IMR-90 (cell line): ENCODE results near the gene LGI4. TPM values are rescaled to one million over a fixed set of nuclear protein-coding genes. Genes with fewer than 3 reads are reported as not detected.

Experiments used
- ATAC-seq: fragments of 200-7000 bp; cut with Tn5 transposase; 2 replicates; pipeline ENCODE4 v1.9.1; 2020; ENCODE audit warnings: low read depth, mild to moderate bottlenecking, moderate library complexity
- BruUV-seq: library from RNA; stranded (reverse); fragments of 400-500 nt; replicated peaks from 2 replicates; lab custom pipeline; 2021; lab: Mats Ljungman, UMichigan
- CTCF ChIA-PET: fragments of 300-600 bp; formaldehyde crosslinking; extraction: SDS; loops from one replicate; lab custom pipeline; 2021; ENCODE audit warnings: antibody characterized with exemption; lab: Yijun Ruan, JAX
- POLR2A ChIA-PET: fragments of 300-600 bp; sonication (Branson Sonifier 250); formaldehyde crosslinking; loops from one replicate; lab custom pipeline; 2022; ENCODE audit warnings: antibody characterized with exemption; ENCODE audit not compliant: unreplicated experiment; lab: Charles Lee
- DNase-seq: peaks from one replicate; pipeline ENCODE4 v3.0.0; 2013
- H2AFZ ChIP-seq: replicated peaks from 2 replicates; pipeline ENCODE3; 2013; ENCODE audit warnings: low read length, mild to moderate bottlenecking; ENCODE audit not compliant: poor library complexity
- H2AK5ac ChIP-seq: 2 replicates; pipeline ENCODE4 v1.6.1; 2013; ENCODE audit warnings: low read depth, low read length, inconsistent platforms
- H2AK9ac ChIP-seq: replicated peaks from 2 replicates; pipeline ENCODE3; 2013; ENCODE audit warnings: mild to moderate bottlenecking, low read depth, low read length, moderate library complexity; ENCODE audit not compliant: poor library complexity
- H2BK120ac ChIP-seq: 2 replicates; pipeline ENCODE4 v1.6.1; 2013; ENCODE audit warnings: low read depth, low read length, inconsistent platforms
- H2BK15ac ChIP-seq: 3 replicates; pipeline ENCODE4 v1.6.1; 2013; ENCODE audit warnings: low read depth, low read length, inconsistent platforms
- H2BK20ac ChIP-seq: 2 replicates; pipeline ENCODE4 v1.6.1; 2013; ENCODE audit warnings: low read depth, mild to moderate bottlenecking, inconsistent platforms, low read length, moderate library complexity
- H2BK5ac ChIP-seq: 2 replicates; pipeline ENCODE4 v1.6.1; 2013; ENCODE audit warnings: mild to moderate bottlenecking, low read depth, low read length, inconsistent platforms; ENCODE audit not compliant: poor library complexity, severe bottlenecking
- H3K14ac ChIP-seq: replicated peaks from 2 replicates; pipeline ENCODE4 v1.6.1; 2013; ENCODE audit warnings: low read depth, low read length, inconsistent platforms
- H3K18ac ChIP-seq: 2 replicates; pipeline ENCODE4 v1.6.1; 2013; ENCODE audit warnings: low read depth, low read length, control low read depth
- H3K23ac ChIP-seq: 2 replicates; pipeline ENCODE4 v1.6.1; 2013; ENCODE audit warnings: low read depth, low read length, inconsistent platforms
- H3K27ac ChIP-seq: 2 replicates; pipeline ENCODE4 v1.5.1; 2013; ENCODE audit warnings: mild to moderate bottlenecking, control low read depth, low read length; ENCODE audit not compliant: insufficient read depth
- H3K27me3 ChIP-seq: 2 replicates; pipeline ENCODE4 v1.6.1; 2013; ENCODE audit warnings: low read length; ENCODE audit not compliant: control insufficient read depth, insufficient read depth
- H3K36me3 ChIP-seq: 2 replicates; pipeline ENCODE4 v1.6.1; 2013; ENCODE audit warnings: low read length, mixed read lengths; ENCODE audit not compliant: control insufficient read depth, insufficient read depth
- H3K4ac ChIP-seq: 2 replicates; pipeline ENCODE4 v1.6.1; 2013; ENCODE audit warnings: low read depth, low read length, inconsistent platforms
- H3K4me1 ChIP-seq: 2 replicates; pipeline ENCODE4 v1.6.1; 2013; ENCODE audit warnings: low read length, mixed read lengths; ENCODE audit not compliant: control insufficient read depth, insufficient read depth
- H3K4me2 ChIP-seq: 2 replicates; pipeline ENCODE4 v1.6.1; 2013; ENCODE audit warnings: low read depth, mild to moderate bottlenecking, control low read depth, low read length, moderate library complexity
- H3K4me3 ChIP-seq: 2 replicates; pipeline ENCODE4 v1.5.1; 2013; ENCODE audit warnings: low read depth, mild to moderate bottlenecking, control low read depth, low read length, moderate library complexity; ENCODE audit not compliant: insufficient read depth
- H3K56ac ChIP-seq: 2 replicates; pipeline ENCODE4 v1.6.1; 2013; ENCODE audit warnings: low read length, inconsistent platforms; ENCODE audit not compliant: insufficient read depth; ENCODE audit errors: extremely low read depth
- H3K79me1 ChIP-seq, 2 experiments: 2 replicates each; pipeline ENCODE4 v1.6.1; 2013; ENCODE audit warnings: low read length in 2 of 2, inconsistent platforms in 1 of 2, low read depth in 1 of 2
- H3K9ac ChIP-seq: 2 replicates; pipeline ENCODE4 v1.6.1; 2013; ENCODE audit warnings: low read depth, low read length, control low read depth
- H3K9me1 ChIP-seq: 2 replicates; pipeline ENCODE4 v1.6.1; 2013; ENCODE audit warnings: low read length, inconsistent platforms; ENCODE audit not compliant: insufficient read depth
- H3K9me3 ChIP-seq: 2 replicates; pipeline ENCODE4 v1.6.1; 2013; ENCODE audit warnings: low read length; ENCODE audit not compliant: control insufficient read depth, insufficient read depth
- H4K20me1 ChIP-seq: 2 replicates; pipeline ENCODE4 v1.6.1; 2013; ENCODE audit warnings: low read length, inconsistent platforms; ENCODE audit not compliant: insufficient read depth
- H4K5ac ChIP-seq: 2 replicates; pipeline ENCODE4 v1.6.1; 2013; ENCODE audit warnings: mild to moderate bottlenecking, low read depth, low read length, control low read depth
- H4K8ac ChIP-seq, 2 experiments: 2 replicates each; pipeline ENCODE4 v1.6.1; 2013; ENCODE audit warnings: low read depth in 2 of 2, low read length in 2 of 2, control low read depth in 1 of 2, inconsistent platforms in 1 of 2
- H4K91ac ChIP-seq: 2 replicates; pipeline ENCODE4 v1.6.1; 2013; ENCODE audit warnings: low read depth, low read length, inconsistent platforms; ENCODE audit not compliant: insufficient read depth
- BHLHE40 ChIP-seq: fragments of 150-350 bp; IDR thresholded peaks from 2 replicates; pipeline ENCODE4 v1.6.1; 2016; ENCODE audit warnings: mild to moderate bottlenecking, low read depth, low read length
- CEBPB ChIP-seq: IDR thresholded peaks from 2 replicates; pipeline ENCODE4 v1.6.1; 2012; ENCODE audit warnings: low read depth, low read length, improper control_type of control experiment
- CHD1 ChIP-seq: IDR thresholded peaks from 2 replicates; pipeline ENCODE4 v1.6.1; 2012; ENCODE audit warnings: low read depth, low read length, improper control_type of control experiment
- CTCF ChIP-seq: conservative IDR thresholded peaks from 2 replicates; pipeline ENCODE4 v1.5.1; 2012; ENCODE audit warnings: mild to moderate bottlenecking, low read depth, low read length, improper control_type of control experiment
- ELK1 ChIP-seq: fragments of 150-350 bp; IDR thresholded peaks from 2 replicates; pipeline ENCODE4 v1.6.1; 2016; ENCODE audit warnings: low read depth, mild to moderate bottlenecking, low read length, moderate library complexity, borderline replicate concordance
- FOS ChIP-seq: fragments of 150-350 bp; IDR thresholded peaks from 2 replicates; pipeline ENCODE4 v1.6.1; 2016; ENCODE audit warnings: low read depth, low read length
- MAFK ChIP-seq: IDR thresholded peaks from 2 replicates; pipeline ENCODE4 v1.6.1; 2012; ENCODE audit warnings: low read depth, low read length, improper control_type of control experiment
- MAZ ChIP-seq: IDR thresholded peaks from 2 replicates; pipeline ENCODE4 v1.6.1; 2012; ENCODE audit warnings: low read depth, mild to moderate bottlenecking, low read length, improper control_type of control experiment, moderate library complexity, borderline replicate concordance
- MXI1 ChIP-seq: IDR thresholded peaks from 2 replicates; pipeline ENCODE4 v1.6.1; 2012; ENCODE audit warnings: low read depth, mild to moderate bottlenecking, low read length, moderate library complexity, borderline replicate concordance
- NFE2L2 ChIP-seq: fragments of 150-350 bp; IDR thresholded peaks from 2 replicates; pipeline ENCODE4 v1.6.1; 2016; ENCODE audit warnings: low read depth, mild to moderate bottlenecking, low read length
- POLR2A ChIP-seq: IDR thresholded peaks from 2 replicates; pipeline ENCODE4 v1.6.1; 2012; ENCODE audit warnings: mild to moderate bottlenecking, low read depth, low read length
- RAD21 ChIP-seq: IDR thresholded peaks from 2 replicates; pipeline ENCODE4 v1.6.1; 2012; ENCODE audit warnings: low read length, improper control_type of control experiment
- RCOR1 ChIP-seq: IDR thresholded peaks from 2 replicates; pipeline ENCODE4 v1.6.1; 2012; ENCODE audit warnings: mild to moderate bottlenecking, low read length, improper control_type of control experiment; ENCODE audit not compliant: insufficient replicate concordance
- SMC3 ChIP-seq: fragments of 150-350 bp; IDR thresholded peaks from 2 replicates; pipeline ENCODE4 v1.6.1; 2016; ENCODE audit warnings: low read depth, mild to moderate bottlenecking, antibody characterized with exemption, low read length, moderate library complexity
- USF2 ChIP-seq: fragments of 150-350 bp; IDR thresholded peaks from 2 replicates; pipeline ENCODE4 v1.6.1; 2017; ENCODE audit warnings: mild to moderate bottlenecking, antibody characterized with exemption, low read length, low read depth
- WGBS, 2 experiments: methylation state at CpG; one replicate each; pipeline versions ENCODE4 v1.1.5 to v1.1.7; 2013; ENCODE audit warnings: missing lambda C conversion rate in 2 of 2; ENCODE audit not compliant: insufficient read length in 1 of 2; ENCODE audit errors: extremely low coverage in 2 of 2; 5-methylcytosine and 5-hydroxymethylcytosine counted together
- dilution Hi-C: fragments of 300-500 bp; cut with HindIII; formaldehyde crosslinking; loops from one replicate; pipeline ENCODE4 v1.14.3; 2018; ENCODE audit warnings: low sequenced_read_pairs; ENCODE audit not compliant: unreplicated experiment
- in situ Hi-C: fragments of 300-500 bp; cut with MboI; formaldehyde crosslinking; loops from 3 replicates; pipeline ENCODE4 v1.14.3; 2019; ENCODE audit warnings: low sequenced_read_pairs, inconsistent platforms, mixed read lengths
- intact Hi-C: fragments of 100-400 bp; cut with micrococcal nuclease; formaldehyde crosslinking; loops from 2 replicates; pipeline ENCODE4 v1.10.0; 2022
- polyA plus RNA-seq, 3 experiments: library from polyadenylated mRNA; depleted of rRNA; stranded (reverse); fragments of >200 nt; gene quantifications; 2 replicates each; pipeline ENCODE4 v1.2.3, GENCODE V29; 2012; ENCODE audit warnings: low replicate concordance in 1 of 3
- total RNA-seq: library from RNA; depleted of rRNA; stranded (reverse); fragments of >200 nt; gene quantifications from 2 replicates; pipeline ENCODE4 v1.2.3, GENCODE V29; 2012

LGI4 gene
- total and polyA plus RNA-seq, 2 of the 4 experiments (the other 2 are of a cell fraction): 0.10 TPM; not detected in 1

GRCh38 chr19:35104361-35104760 is 30.5 kb downstream of the LGI4 start:
- H4K91ac ChIP-seq: no peak overlapping the region
- intact Hi-C loops: no loop called here
- H3K4me2 ChIP-seq: no peak overlapping the region
- no peak for TF ChIP-seq CHD1
- TF ChIP-seq CTCF: no peak
- TF ChIP-seq MXI1: no peak
- no peak for TF ChIP-seq ELK1
- no peak for TF ChIP-seq POLR2A
- TF ChIP-seq CEBPB: no peak
- TF ChIP-seq RAD21: no peak
- TF ChIP-seq NFE2L2: no peak
- TF ChIP-seq MAFK: no peak
- TF ChIP-seq FOS: no peak
- no peak for TF ChIP-seq USF2
- no peak for TF ChIP-seq BHLHE40
- TF ChIP-seq SMC3: no peak
- no peak for TF ChIP-seq RCOR1
- no peak for TF ChIP-seq MAZ
- H3K23ac ChIP-seq: no peak overlapping the region
- no peak overlapping the region for H3K18ac ChIP-seq
- no peak overlapping the region for H3K56ac ChIP-seq
- in situ Hi-C loops: no loop called here
- no peak overlapping the region for H2AK5ac ChIP-seq
- no peaks in the 10 kb centered on the region for H4K20me1 ChIP-seq
- H4K5ac ChIP-seq: no peak overlapping the region
- H3K14ac ChIP-seq: no peak overlapping the region
- H3K27ac ChIP-seq: no peak overlapping the region
- no peaks in the 10 kb centered on the region for H3K9me1 ChIP-seq
- dilution Hi-C loops: no loop called here
- no peak overlapping the region for H2AFZ ChIP-seq
- ChIA-PET CTCF (no interaction called here), POLR2A (no interaction called here)
- no peak overlapping the region for H2BK20ac ChIP-seq
- no peak for DNase-seq
- no peak overlapping the region for H2BK5ac ChIP-seq
- H3K9ac ChIP-seq: no peak overlapping the region
- WGBS, 2 experiments: 79% methylated on average over 6 of the region's 11 CpGs; no CpG with 5 or more reads in 1 of the 2 experiments
- H2AK9ac ChIP-seq: no peak overlapping the region
- H3K9me3 ChIP-seq: peaks cover 5% of the 10 kb centered on the region; the same call in 1 of the 2 replicates
- H3K4me3 ChIP-seq: no peak overlapping the region
- H2BK15ac ChIP-seq: no peak overlapping the region
- no peaks in the 10 kb centered on the region for H3K4me1 ChIP-seq
- H3K27me3 ChIP-seq: no peaks in the 10 kb centered on the region; the same call in 1 of the 2 replicates
- no peak overlapping the region for H3K4ac ChIP-seq
- H2BK120ac ChIP-seq: no peak overlapping the region
- no peaks in the 10 kb centered on the region for H3K79me1 ChIP-seq
- no peaks in the 10 kb centered on the region for H3K36me3 ChIP-seq
- H4K8ac ChIP-seq: no peak overlapping the region
- no TSS peak for BruUV-seq
- ATAC-seq: no peak
